Measurements from ENCODE around the gene P4HB.
A peak's percentile ranks its signal among the peaks of the same experiment; 100 is the strongest.

The P4HB gene

GRCh38 chr17:81833921-81834830 lies 26.2 kb downstream of the P4HB start:
- CTCF ChIA-PET = interaction anchor here (0.9 to 1.3 kb wide), 2 partner anchors 10 to 26 kb away, joined by 3 to 7 read pairs; no protein-coding TSS in a partner anchor
- no peak for DNase-seq (ENCODE audit: extremely low spot score)
- POLR2A ChIA-PET = interaction anchor here (0.9 to 3.1 kb wide), 24 partner anchors 7 to 262 kb away, joined by 3 to 18 read pairs (median 6); partner anchors contain the start of genes CCDC137, MAFG, OXLD1 and P4HB
- TF ChIP-seq TARDBP (IDR thresholded peaks at IDR 0.05) (no peak), BHLHE40 (IDR thresholded peaks at IDR 0.05; ENCODE audit: borderline replicate concordance) (no peak), ZNF384 (IDR thresholded peaks at IDR 0.05) (no peak), SUZ12 (IDR thresholded peaks at IDR 0.05) (no peak), ARNT (IDR thresholded peaks at IDR 0.05) (no peak), ELF4 (IDR thresholded peaks at IDR 0.05) (no peak), NFRKB (IDR thresholded peaks at IDR 0.05) (no peak), PKNOX1 (IDR thresholded peaks at IDR 0.05) (no peak), FOXK2 (IDR thresholded peaks at IDR 0.05) (no peak)

GRCh38 chr17:81833160-81833920 lies 27.0 kb downstream of the P4HB start, which contains the start of gene MCRIP1:
MCRIP1 (minus strand) TSS chr17:81833291; CDS start chr17:81824506, 8,785 bp downstream.
- DNase-seq (ENCODE audit: extremely low spot score) = peak; percentile 99

GRCh38 chr17:81832608-81833159 lies 27.7 kb downstream of the P4HB start:
- no peak for DNase-seq (ENCODE audit: extremely low spot score)
- ChIA-PET CTCF (interaction anchor here (1.3 kb wide), 1 partner anchor 24 kb away, joined by 7 read pairs; no protein-coding TSS in a partner anchor), POLR2A (interaction anchor here (0.6 to 3.1 kb wide), 28 partner anchors 8 to 263 kb away, joined by 3 to 18 read pairs (median 5); partner anchors contain the start of genes CCDC137, OXLD1, P4HB and SIRT7)
- no peak for TF ChIP-seq FOXM1 (IDR thresholded peaks at IDR 0.05; ENCODE audit: borderline replicate concordance)
- TF ChIP-seq L3MBTL2 (conservative IDR thresholded peaks at IDR 0.05) = peak; percentile 23; the same call in 1 of the 2 replicates

More at GRCh38 chr17:81833160-81833920, 27.0 kb downstream of the P4HB start, which contains the start of gene MCRIP1:
- POLR2A ChIA-PET = interaction anchor here (0.6 to 3.1 kb wide), 34 partner anchors 8 to 263 kb away, joined by 3 to 18 read pairs (median 4); partner anchors contain the start of genes CCDC137, MAFG, OXLD1 and P4HB
- CTCF ChIA-PET = interaction anchor here (0.9 to 1.3 kb wide), 2 partner anchors 11 to 25 kb away, joined by 3 to 7 read pairs; no protein-coding TSS in a partner anchor
- peak; percentile 89 for TF ChIP-seq L3MBTL2 (conservative IDR thresholded peaks at IDR 0.05)
- no peak for TF ChIP-seq CTBP1 (IDR thresholded peaks at IDR 0.05; ENCODE audit: borderline replicate concordance)

GRCh38 chr17:81831957-81832607 lies 28.3 kb downstream of the P4HB start:
- TF ChIP-seq NFRKB (IDR thresholded peaks at IDR 0.05) = no peak
- no peak for TF ChIP-seq LEF1 (IDR thresholded peaks at IDR 0.05; ENCODE audit: borderline replicate concordance)
- no peak for TF ChIP-seq ARNT (IDR thresholded peaks at IDR 0.05)
- no peak for TF ChIP-seq ZNF384 (IDR thresholded peaks at IDR 0.05)
- no peak for DNase-seq (ENCODE audit: extremely low spot score)
- ChIA-PET POLR2A (interaction anchor here (0.9 to 3.1 kb wide), 5 partner anchors 10 to 123 kb away, joined by 3 to 18 read pairs (median 5); no protein-coding TSS in a partner anchor), CTCF (no interaction called here)

GRCh38 chr17:81831563-81831956 lies 28.8 kb downstream of the P4HB start:
- no peak for DNase-seq (ENCODE audit: extremely low spot score)
- ChIA-PET CTCF (no interaction called here), POLR2A (no interaction called here)
- TF ChIP-seq SUZ12 (IDR thresholded peaks at IDR 0.05) = no peak
- TF ChIP-seq HDGF (IDR thresholded peaks at IDR 0.05; ENCODE audit: borderline replicate concordance) = no peak
- TF ChIP-seq ARNT (IDR thresholded peaks at IDR 0.05) = no peak
- TF ChIP-seq ELF4 (IDR thresholded peaks at IDR 0.05) = no peak

GRCh38 chr17:81829858-81830257 lies 30.5 kb downstream of the P4HB start:
- TF ChIP-seq BHLHE40 (IDR thresholded peaks at IDR 0.05; ENCODE audit: borderline replicate concordance) (no peak), L3MBTL2 (conservative IDR thresholded peaks at IDR 0.05) (no peak)
- no peak for DNase-seq (ENCODE audit: extremely low spot score)
- CTCF ChIA-PET = no interaction called here
- POLR2A ChIA-PET = interaction anchor here (1.2 to 1.6 kb wide), 2 partner anchors 12 to 127 kb away, joined by 3 to 5 read pairs; partner anchors contain the start of gene MRPL12

GRCh38 chr17:81828656-81829055 lies 31.7 kb downstream of the P4HB start:
- ChIA-PET POLR2A (interaction anchor here (1.0 to 1.2 kb wide), 4 partner anchors 11 to 42 kb away, joined by 3 to 4 read pairs (median 4); partner anchors contain the start of gene ARHGDIA), CTCF (no interaction called here)
- no peak for DNase-seq (ENCODE audit: extremely low spot score)
- TF ChIP-seq BHLHE40 (IDR thresholded peaks at IDR 0.05; ENCODE audit: borderline replicate concordance) = no peak
- no peak for TF ChIP-seq PKNOX1 (IDR thresholded peaks at IDR 0.05)
- TF ChIP-seq LEF1 (IDR thresholded peaks at IDR 0.05; ENCODE audit: borderline replicate concordance) = no peak
- TF ChIP-seq SUZ12 (IDR thresholded peaks at IDR 0.05) = no peak
- TF ChIP-seq CTBP1 (IDR thresholded peaks at IDR 0.05; ENCODE audit: borderline replicate concordance) = no peak
- no peak for TF ChIP-seq SP1 (IDR thresholded peaks at IDR 0.05)
- no peak for TF ChIP-seq TARDBP (IDR thresholded peaks at IDR 0.05)
- TF ChIP-seq FOXK2 (IDR thresholded peaks at IDR 0.05) = no peak
- no peak for TF ChIP-seq NFRKB (IDR thresholded peaks at IDR 0.05)
- no peak for TF ChIP-seq FOXA1 (IDR thresholded peaks at IDR 0.05)
- no peak for TF ChIP-seq L3MBTL2 (conservative IDR thresholded peaks at IDR 0.05)
- no peak for TF ChIP-seq ELF4 (IDR thresholded peaks at IDR 0.05)
- no peak for TF ChIP-seq HDGF (IDR thresholded peaks at IDR 0.05; ENCODE audit: borderline replicate concordance)
